CD14-positive monocyte (primary cell): ENCODE results near the gene MRPS14. TPM values are rescaled to one million over a fixed set of nuclear protein-coding genes. Genes with fewer than 3 reads are reported as not detected.

ENCODE experiments used
- DNase-seq, 3 donors: peaks; one replicate each; pipeline ENCODE4 v3.0.0-alpha.2; 2011 to 2022
- H2AFZ ChIP-seq: 2 replicates; pipeline ENCODE4 v1.6.0; 2012; ENCODE audit warnings: mild to moderate bottlenecking, low read depth, low read length, inconsistent platforms; ENCODE audit not compliant: insufficient read depth, poor library complexity, severe bottlenecking
- H3K27ac ChIP-seq, 2 donors: 1 replicate in 1 of 2; 2 replicates in 1 of 2; pipeline ENCODE4 v1.5.1; 2012 to 2013; ENCODE audit warnings: low read length in 2 of 2, control low read depth in 1 of 2, inconsistent platforms in 1 of 2, low read depth in 1 of 2, mild to moderate bottlenecking in 1 of 2
- H3K27me3 ChIP-seq, 2 donors: one replicate each; pipeline versions ENCODE4 v1.6.0 to v1.6.1; 2011 to 2013; ENCODE audit warnings: low read length in 2 of 2; ENCODE audit not compliant: control insufficient read depth in 2 of 2, insufficient read depth in 2 of 2
- H3K36me3 ChIP-seq, 2 donors: replicated peaks in 1 of 2; 1 replicate in 1 of 2; 2 replicates in 1 of 2; pipeline versions ENCODE4 v1.5.1 to v1.6.1; 2012 to 2013; ENCODE audit warnings: low read length in 2 of 2, control low read depth in 1 of 2, inconsistent platforms in 1 of 2, mild to moderate bottlenecking in 1 of 2; ENCODE audit not compliant: insufficient read depth in 2 of 2, control insufficient read depth in 1 of 2
- H3K4me1 ChIP-seq, 2 donors: 1 replicate in 1 of 2; 2 replicates in 1 of 2; pipeline versions ENCODE4 v1.5.1 to v1.6.1; 2012 to 2013; ENCODE audit warnings: low read length in 2 of 2, control low read depth in 1 of 2, inconsistent platforms in 1 of 2, mild to moderate bottlenecking in 1 of 2, moderate library complexity in 1 of 2; ENCODE audit not compliant: insufficient read depth in 2 of 2, control insufficient read depth in 1 of 2
- H3K4me2 ChIP-seq: replicated peaks from 2 replicates; pipeline ENCODE3; 2012; ENCODE audit warnings: low read length, moderate library complexity, mild to moderate bottlenecking; ENCODE audit not compliant: poor library complexity, severe bottlenecking; ENCODE audit errors: extremely low read depth
- H3K4me3 ChIP-seq, 3 experiments: fragments of 200-600 bp in 1 of 3; sonication (generic) in 1 of 3; replicated peaks in 1 of 3; 1 replicate in 2 of 3; 2 replicates in 1 of 3; pipeline ENCODE4 v1.5.1; 2011 to 2013; ENCODE audit warnings: low read length in 3 of 3, mild to moderate bottlenecking in 3 of 3, control low read depth in 2 of 3, low read depth in 2 of 3, inconsistent platforms in 1 of 3, moderate library complexity in 1 of 3
- H3K79me2 ChIP-seq: 2 replicates; pipeline ENCODE4 v1.6.0; 2012; ENCODE audit warnings: mild to moderate bottlenecking, control low read depth, inconsistent platforms, low read length, moderate library complexity; ENCODE audit not compliant: insufficient read depth
- H3K9ac ChIP-seq: 2 replicates; pipeline ENCODE4 v1.6.0; 2017; ENCODE audit warnings: low read length, mild to moderate bottlenecking; ENCODE audit not compliant: insufficient read depth, poor library complexity, severe bottlenecking
- H3K9me3 ChIP-seq, 2 donors: replicated peaks in 1 of 2; 1 replicate in 1 of 2; 2 replicates in 1 of 2; pipeline versions ENCODE4 v1.5.1 to v1.6.1; 2012 to 2013; ENCODE audit warnings: low read length in 2 of 2, control low read depth in 1 of 2; ENCODE audit not compliant: control insufficient read depth in 1 of 2, insufficient read depth in 1 of 2
- H4K20me1 ChIP-seq: 2 replicates; pipeline ENCODE4 v1.6.0; 2012; ENCODE audit warnings: mild to moderate bottlenecking, low read length, control low read depth, moderate library complexity; ENCODE audit not compliant: insufficient read depth
- H3K27ac Mint-ChIP-seq, 7 donors: one replicate each; pipeline ENCODE4 v1.8.0; 2020; ENCODE audit warnings: mild to moderate bottlenecking in 7 of 7, mixed read lengths in 7 of 7, moderate library complexity in 6 of 7, inconsistent platforms in 2 of 7
- H3K27me3 Mint-ChIP-seq, 3 donors: one replicate each; pipeline ENCODE4 v1.8.0; 2021 to 2022; ENCODE audit warnings: low read depth in 3 of 3, mild to moderate bottlenecking in 3 of 3, mixed read lengths in 3 of 3, moderate library complexity in 3 of 3, inconsistent platforms in 1 of 3
- H3K36me3 Mint-ChIP-seq, 2 donors: one replicate each; pipeline ENCODE4 v1.8.0; 2020; ENCODE audit warnings: mixed read lengths in 2 of 2, inconsistent platforms in 1 of 2, mild to moderate bottlenecking in 1 of 2
- H3K4me1 Mint-ChIP-seq: one replicate; pipeline ENCODE4 v1.8.0; 2020; ENCODE audit warnings: mild to moderate bottlenecking, mixed read lengths
- H3K4me3 Mint-ChIP-seq, 2 donors: one replicate each; pipeline ENCODE4 v1.8.0; 2020; ENCODE audit warnings: mild to moderate bottlenecking in 2 of 2, mixed read lengths in 2 of 2, moderate library complexity in 1 of 2
- H3K9me3 Mint-ChIP-seq, 7 donors: one replicate each; pipeline ENCODE4 v1.8.0; 2020 to 2022; ENCODE audit warnings: mixed read lengths in 7 of 7, mild to moderate bottlenecking in 6 of 7, moderate library complexity in 6 of 7, inconsistent platforms in 2 of 7
- CTCF ChIP-seq: fragments of 200-600 bp; IDR thresholded peaks from one replicate; pipeline ENCODE4 v1.8.0; 2022; ENCODE audit warnings: antibody characterized with exemption, mild to moderate bottlenecking
- WGBS: methylation state at CpG from one replicate; pipeline ENCODE4 v1.1.5; 2013; ENCODE audit warnings: missing lambda C conversion rate; ENCODE audit not compliant: insufficient coverage; 5-methylcytosine and 5-hydroxymethylcytosine counted together
- intact Hi-C, 2 donors: fragments of 100-400 bp; cut with micrococcal nuclease; formaldehyde crosslinking; loops; one replicate each; pipeline versions ENCODE4 v1.15.0 to v1.15.1; 2023
- polyA plus RNA-seq, 3 donors: library from polyadenylated mRNA; depleted of rRNA in 1 of 3; unstranded in 2 of 3; stranded (reverse) in 1 of 3; fragments of 300-500 nt in 2 of 3; fragments of >200 nt in 1 of 3; fragmentation: Illumina TruSeq in 2 of 3; gene quantifications; 1 replicate in 2 of 3; 2 replicates in 1 of 3; pipeline ENCODE4 v1.2.3, GENCODE V29; 2012 to 2021

MRPS14 gene
- polyA plus RNA-seq, 3 donors: 5.4 to 53.2 (median 48.1) TPM

- DNase-seq: no peak
- Histone ChIP-seq H3K4me2 (no peak overlapping the region), H3K9me3 (peaks cover 0 to 10% of the 10 kb centered on the region in 2 donors), H3K36me3 (no peaks in the 10 kb centered on the region), H3K27me3 (no peaks in the 10 kb centered on the region), H3K79me2 (no peaks in the 10 kb centered on the region), H2AFZ (no peak overlapping the region), H3K4me1 (no peaks in the 10 kb centered on the region), H4K20me1 (no peaks in the 10 kb centered on the region), H3K4me3 (no peak overlapping the region), H3K9ac (no peak overlapping the region), H3K27ac (no peak overlapping the region)
- Mint-ChIP-seq H3K4me3 (no peak overlapping the region), H3K27ac (no peak overlapping the region), H3K4me1 (peaks cover 14% of the 10 kb centered on the region), H3K36me3 (no peaks in the 10 kb centered on the region), H3K9me3 (peaks cover 5 to 12% (median 7%) of the 10 kb centered on the region in 7 donors), H3K27me3 (no peaks in the 10 kb centered on the region)
- TF ChIP-seq CTCF: no peak
- 95% methylated on average over 2 of the region's 4 CpGs for WGBS
- intact Hi-C loops: no loop called here
These were observed 17.2 kb upstream of the MRPS14 start for GRCh38 chr1:175040324-175040879.

GRCh38 chr1:175037416-175037815, 14.2 kb upstream of the MRPS14 start:
- WGBS: no CpG with 5 or more reads among the region's 7 CpGs
- no peak overlapping the region for H3K9ac ChIP-seq
- H3K9me3 Mint-ChIP-seq: peaks cover 0 to 2% (median 0%) of the 10 kb centered on the region in 7 donors

More at GRCh38 chr1:175037416-175037815, 14.2 kb upstream of the MRPS14 start:
- Mint-ChIP-seq H3K27ac (peak overlapping the region in 4 of 7 donors; percentile 0 to 45 (median 28)), H3K4me1 (peaks cover 14% of the 10 kb centered on the region), H3K4me3 (no peak overlapping the region), H3K36me3 (no peaks in the 10 kb centered on the region), H3K27me3 (peaks cover 0 to 2% (median 1%) of the 10 kb centered on the region in 3 donors)
- Histone ChIP-seq H3K4me3 (no peak overlapping the region), H3K27ac (no peak overlapping the region), H3K79me2 (no peaks in the 10 kb centered on the region), H3K36me3 (no peaks in the 10 kb centered on the region), H2AFZ (no peak overlapping the region), H3K4me1 (no peaks in the 10 kb centered on the region), H4K20me1 (no peaks in the 10 kb centered on the region), H3K27me3 (no peaks in the 10 kb centered on the region), H3K4me2 (no peak overlapping the region), H3K9me3 (no peaks in the 10 kb centered on the region)
- intact Hi-C loops: loop anchor here (5.0 to 10.0 kb wide), 3 partner anchors 90 to 287 kb away; no protein-coding TSS in a partner anchor
- TF ChIP-seq CTCF: no peak
- DNase-seq: peak in 2 of 3 donors; percentile 12 to 40
